ENCODE results near the gene MSH3. TPM values are rescaled to one million over a fixed set of nuclear protein-coding genes. Genes with fewer than 3 reads are reported as not detected.
"Not testable (repeated sequence)": the region's sequence is repeated elsewhere in the genome, so short reads cannot be mapped to it uniquely, and the experiment has no call there.

Gene MSH3
- total RNA-seq, 1 donor from 2014 or later, result 8.7 TPM

- Histone ChIP-seq H3K4me1 (no peaks in the 10 kb centered on the region), H3K9me3 (no peaks in the 10 kb centered on the region), H3K27ac (no peak overlapping the region), H3K27me3 (no peaks in the 10 kb centered on the region), H3K36me3 (peaks cover 0 to 10% of the 10 kb centered on the region in 2 donors), H3K4me3 (no peak overlapping the region)
- no peak for DNase-seq (ENCODE audit: low spot score in 2 of 2)
- intact Hi-C loops (cut with DNase I), result no loop called here
- TF ChIP-seq, protein P1, sequence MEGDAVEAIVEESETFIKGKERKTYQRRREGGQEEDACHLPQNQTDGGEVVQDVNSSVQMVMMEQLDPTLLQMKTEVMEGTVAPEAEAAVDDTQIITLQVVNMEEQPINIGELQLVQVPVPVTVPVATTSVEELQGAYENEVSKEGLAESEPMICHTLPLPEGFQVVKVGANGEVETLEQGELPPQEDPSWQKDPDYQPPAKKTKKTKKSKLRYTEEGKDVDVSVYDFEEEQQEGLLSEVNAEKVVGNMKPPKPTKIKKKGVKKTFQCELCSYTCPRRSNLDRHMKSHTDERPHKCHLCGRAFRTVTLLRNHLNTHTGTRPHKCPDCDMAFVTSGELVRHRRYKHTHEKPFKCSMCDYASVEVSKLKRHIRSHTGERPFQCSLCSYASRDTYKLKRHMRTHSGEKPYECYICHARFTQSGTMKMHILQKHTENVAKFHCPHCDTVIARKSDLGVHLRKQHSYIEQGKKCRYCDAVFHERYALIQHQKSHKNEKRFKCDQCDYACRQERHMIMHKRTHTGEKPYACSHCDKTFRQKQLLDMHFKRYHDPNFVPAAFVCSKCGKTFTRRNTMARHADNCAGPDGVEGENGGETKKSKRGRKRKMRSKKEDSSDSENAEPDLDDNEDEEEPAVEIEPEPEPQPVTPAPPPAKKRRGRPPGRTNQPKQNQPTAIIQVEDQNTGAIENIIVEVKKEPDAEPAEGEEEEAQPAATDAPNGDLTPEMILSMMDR (IDR thresholded peaks at IDR 0.05), result no peak
Measured at GRCh38 chr5:80894083-80894482, 239.6 kb downstream of the MSH3 start.

GRCh38 chr5:80895523-80895922 lies 241.1 kb downstream of the MSH3 start:
- no peaks in the 10 kb centered on the region for H3K27me3 ChIP-seq
- DNase-seq (ENCODE audit: low spot score in 2 of 2), result no peak
- TF ChIP-seq, protein P1 (IDR thresholded peaks at IDR 0.05), result no peak

GRCh38 chr5:80902624-80903023 lies 248.2 kb downstream of the MSH3 start:
- intact Hi-C loops (cut with DNase I); H3K4me1 ChIP-seq; DNase-seq (ENCODE audit: low spot score in 2 of 2); H3K36me3 ChIP-seq; H3K27ac ChIP-seq; H3K27me3 ChIP-seq; H3K4me3 ChIP-seq: not testable (repeated sequence)
- peaks cover 0 to 27% of the 10 kb centered on the region in 2 donors for H3K9me3 ChIP-seq

More at GRCh38 chr5:80895523-80895922, 241.1 kb downstream of the MSH3 start:
- intact Hi-C loops (cut with DNase I), result no loop called here
- Histone ChIP-seq H3K4me1 (no peaks in the 10 kb centered on the region), H3K36me3 (peaks cover 0 to 6% of the 10 kb centered on the region in 2 donors), H3K4me3 (no peak overlapping the region), H3K9me3 (peaks cover 0 to 5% of the 10 kb centered on the region in 2 donors), H3K27ac (no peak overlapping the region)

- TF ChIP-seq, protein P1 (IDR thresholded peaks at IDR 0.05), result no peak
- no peaks in the 10 kb centered on the region for H3K4me1 ChIP-seq
- no peaks in the 10 kb centered on the region for H3K36me3 ChIP-seq
- no peak overlapping the region for H3K4me3 ChIP-seq
- peaks cover 0 to 27% of the 10 kb centered on the region in 2 donors for H3K9me3 ChIP-seq
- intact Hi-C loops (cut with DNase I), result no loop called here
- no peaks in the 10 kb centered on the region for H3K27me3 ChIP-seq
- DNase-seq (ENCODE audit: low spot score in 2 of 2), result no peak
- H3K27ac ChIP-seq, result no peak overlapping the region
Measured at GRCh38 chr5:80904533-80905187, 250.2 kb downstream of the MSH3 start.

DNA sequence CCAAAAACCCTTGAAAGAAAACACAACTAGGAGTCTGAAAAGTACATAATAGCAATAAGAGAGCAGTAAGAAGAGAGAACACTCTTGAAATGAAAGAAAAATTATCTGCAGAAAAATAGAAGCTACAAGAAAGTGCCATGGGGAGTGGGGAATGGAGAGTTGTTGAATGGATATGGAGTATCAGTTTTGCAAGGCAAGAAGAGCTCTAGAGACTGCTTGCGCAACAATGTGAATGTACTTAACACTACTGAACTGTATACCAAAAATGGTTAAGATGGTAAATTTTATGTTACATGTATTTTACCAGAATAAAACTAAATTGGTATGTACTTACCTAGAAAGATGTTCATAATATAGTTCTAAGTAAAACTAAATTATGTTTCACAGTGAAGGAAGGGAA lies 251.0 kb downstream of the MSH3 start:
- H3K27ac ChIP-seq, result no peak overlapping the region
- H3K4me3 ChIP-seq, result no peak overlapping the region
- H3K27me3 ChIP-seq, result no peaks in the 10 kb centered on the region
- intact Hi-C loops (cut with DNase I), result no loop called here
- no peak for DNase-seq (ENCODE audit: low spot score in 2 of 2)
- H3K4me1 ChIP-seq, result no peaks in the 10 kb centered on the region
- H3K36me3 ChIP-seq, result no peaks in the 10 kb centered on the region
- TF ChIP-seq, protein P1 (IDR thresholded peaks at IDR 0.05), result no peak
- H3K9me3 ChIP-seq, result peaks cover 0 to 22% of the 10 kb centered on the region in 2 donors

DNA sequence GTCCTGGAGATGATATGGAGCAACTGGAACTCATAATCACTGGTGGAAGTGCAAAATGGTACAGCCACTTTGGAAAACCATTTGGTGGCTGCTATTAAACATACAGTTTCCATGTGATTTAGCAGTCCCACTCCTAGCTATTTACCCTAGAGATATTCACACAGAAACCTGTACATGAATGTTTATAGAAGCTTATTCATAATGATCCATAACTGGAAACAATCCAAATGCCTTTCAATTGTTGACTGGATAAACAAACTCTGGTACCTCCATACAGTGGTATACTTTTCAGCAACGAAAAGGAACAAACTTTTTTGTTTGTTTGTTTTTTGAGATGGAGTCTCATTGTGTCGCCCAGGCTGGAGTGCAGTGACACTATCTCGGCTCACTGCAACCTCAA lies 258.0 kb downstream of the MSH3 start:
- no peak for DNase-seq (ENCODE audit: low spot score in 2 of 2)
- Histone ChIP-seq H3K4me3 (no peak overlapping the region), H3K36me3 (no peaks in the 10 kb centered on the region), H3K4me1 (no peaks in the 10 kb centered on the region), H3K27ac (no peak overlapping the region), H3K9me3 (peaks cover 0 to 3% of the 10 kb centered on the region in 2 donors), H3K27me3 (no peaks in the 10 kb centered on the region)
- intact Hi-C loops (cut with DNase I), result no loop called here
- TF ChIP-seq, protein P1 (IDR thresholded peaks at IDR 0.05), result no peak

All from ascending aorta (tissue), 2 donors.